ENCODE data around the gene HYAL3.
"Not testable (repeated sequence)": the region's sequence is repeated elsewhere in the genome, so short reads cannot be mapped to it uniquely, and the experiment has no call there.

HYAL3 gene

DNA sequence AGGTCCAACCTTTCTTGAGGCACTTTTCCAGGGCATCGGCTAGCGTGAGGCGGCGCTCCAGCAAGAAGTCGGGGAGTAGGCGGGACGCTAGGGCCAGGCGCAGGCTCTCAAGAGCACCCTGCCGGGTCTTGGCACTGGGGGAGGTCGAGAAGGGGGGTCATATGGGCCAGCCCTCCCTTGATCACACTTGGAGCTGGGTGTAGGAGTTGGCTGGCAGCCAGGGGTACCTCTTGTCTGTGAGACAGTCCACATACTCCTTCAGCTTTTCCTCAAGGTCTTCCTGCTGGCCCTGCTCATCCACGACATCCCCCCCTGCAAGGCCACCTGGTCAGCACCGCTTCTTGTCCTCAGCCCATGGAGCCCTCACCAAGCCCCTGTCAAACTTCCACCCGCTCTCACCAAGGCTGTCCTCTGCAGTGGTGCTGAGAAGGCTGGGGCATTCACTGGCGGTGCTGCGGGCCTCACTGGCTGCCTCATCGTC, 9.0 kb downstream of the HYAL3 start:
- DNase-seq (ENCODE audit: low read depth in 2 of 2), result no peak

GRCh38 chr3:50289130-50289529, 10.1 kb downstream of the HYAL3 start:
- DNase-seq (ENCODE audit: low read depth in 2 of 2), result no peak

DNA sequence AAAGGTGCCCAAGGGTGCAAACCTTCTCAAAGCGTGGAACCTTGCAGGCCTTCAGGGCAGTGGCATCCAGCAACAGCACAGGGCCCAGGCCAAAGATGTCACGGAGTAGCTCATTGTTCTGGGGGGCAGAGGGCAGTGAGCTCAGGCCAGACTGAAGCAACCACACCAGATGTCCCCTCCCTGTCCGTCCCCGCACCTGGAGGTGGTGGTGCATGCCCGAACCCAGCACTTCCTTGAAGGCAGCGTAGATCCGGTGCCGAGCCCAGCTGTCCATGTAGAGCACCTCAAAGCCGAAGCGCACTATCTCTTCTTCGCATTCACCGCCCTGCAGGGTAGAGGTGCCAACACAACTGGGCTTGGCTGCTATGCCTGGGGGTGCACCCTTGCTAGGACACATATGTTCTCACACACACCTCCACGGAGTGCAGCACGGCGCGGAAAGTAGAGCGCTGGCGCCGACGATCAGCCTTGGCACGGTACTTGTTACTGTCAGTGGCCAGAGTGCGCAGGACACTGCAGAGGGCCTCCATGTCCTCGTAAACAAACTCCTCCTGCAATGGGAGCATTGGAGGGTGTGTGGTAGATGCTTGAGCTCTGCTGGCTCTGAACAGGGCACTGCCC, 10.7 kb downstream of the HYAL3 start:
- no peak for DNase-seq (ENCODE audit: low read depth in 2 of 2)

GRCh38 chr3:50287262-50287661, 11.9 kb downstream of the HYAL3 start:
- no peak for DNase-seq (ENCODE audit: low read depth in 2 of 2)

GRCh38 chr3:50286322-50287227, 12.6 kb downstream of the HYAL3 start:
- DNase-seq (ENCODE audit: low read depth in 2 of 2), result no peak

- DNase-seq (ENCODE audit: low read depth in 2 of 2), result not testable (repeated sequence)
Measured at GRCh38 chr3:50284121-50284520, 15.1 kb downstream of the HYAL3 start.

DNA sequence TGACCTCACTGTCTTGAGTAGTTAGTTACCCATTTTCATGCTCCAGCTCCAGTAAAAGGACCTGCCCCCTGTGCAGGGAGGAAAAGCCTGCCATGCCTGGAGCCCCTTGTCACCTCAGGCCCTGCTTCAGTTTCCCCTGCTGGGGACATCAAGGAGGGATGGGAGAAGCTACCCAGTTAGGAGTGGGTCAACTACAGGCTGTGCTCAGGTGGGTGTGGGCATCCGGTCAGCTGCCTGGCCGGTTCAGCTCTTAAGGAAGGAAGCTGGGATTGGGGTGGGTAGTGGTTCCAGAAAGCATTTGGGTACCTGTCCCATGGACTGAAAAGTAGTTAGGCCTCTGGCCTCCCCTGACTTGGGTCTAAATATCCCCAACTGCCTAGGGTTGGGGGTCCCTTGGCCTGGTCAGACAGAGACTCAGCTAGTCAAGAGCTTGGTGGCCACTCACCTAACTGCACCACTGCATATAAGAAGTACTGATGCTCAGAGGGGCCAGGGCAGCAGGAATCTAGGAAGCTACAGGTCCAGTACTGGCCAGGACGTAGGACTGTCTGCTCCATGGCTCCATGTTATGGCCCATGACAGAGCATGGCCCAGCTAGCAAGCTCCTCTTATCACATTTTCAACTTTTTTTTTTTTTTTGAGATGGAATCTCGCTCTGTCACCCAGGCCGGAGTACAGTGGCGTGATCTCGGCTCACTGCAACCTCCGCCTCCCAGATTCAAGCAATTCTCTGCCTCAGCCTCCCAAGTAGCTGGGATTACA, 19.8 kb downstream of the HYAL3 start:
- no peak for DNase-seq (ENCODE audit: low read depth in 2 of 2)

DNA sequence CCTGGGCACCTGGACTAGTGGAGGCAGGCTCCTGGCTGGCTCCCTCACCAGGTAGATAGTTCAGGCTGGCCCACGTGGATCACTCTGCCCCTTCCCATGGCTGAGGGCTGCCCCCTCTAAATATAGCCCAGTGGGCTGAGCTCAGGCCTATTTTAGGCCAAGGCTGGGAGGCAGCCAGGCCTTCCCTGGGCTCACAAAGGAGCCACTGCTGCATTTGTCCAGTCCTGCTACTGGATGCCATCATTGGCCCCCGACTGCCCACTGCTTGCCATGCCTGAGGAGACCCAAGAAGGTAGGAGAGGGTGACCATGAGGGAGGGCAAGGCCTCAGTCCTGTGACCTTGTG, 20.4 kb downstream of the HYAL3 start, which contains the start of gene LSMEM2:
TSS of gene LSMEM2 (plus strand) at position 208 of the 345 bp plus-strand sequence. CDS start at position 235, 27 bp downstream.
- no peak for DNase-seq (ENCODE audit: low read depth in 2 of 2)

DNA sequence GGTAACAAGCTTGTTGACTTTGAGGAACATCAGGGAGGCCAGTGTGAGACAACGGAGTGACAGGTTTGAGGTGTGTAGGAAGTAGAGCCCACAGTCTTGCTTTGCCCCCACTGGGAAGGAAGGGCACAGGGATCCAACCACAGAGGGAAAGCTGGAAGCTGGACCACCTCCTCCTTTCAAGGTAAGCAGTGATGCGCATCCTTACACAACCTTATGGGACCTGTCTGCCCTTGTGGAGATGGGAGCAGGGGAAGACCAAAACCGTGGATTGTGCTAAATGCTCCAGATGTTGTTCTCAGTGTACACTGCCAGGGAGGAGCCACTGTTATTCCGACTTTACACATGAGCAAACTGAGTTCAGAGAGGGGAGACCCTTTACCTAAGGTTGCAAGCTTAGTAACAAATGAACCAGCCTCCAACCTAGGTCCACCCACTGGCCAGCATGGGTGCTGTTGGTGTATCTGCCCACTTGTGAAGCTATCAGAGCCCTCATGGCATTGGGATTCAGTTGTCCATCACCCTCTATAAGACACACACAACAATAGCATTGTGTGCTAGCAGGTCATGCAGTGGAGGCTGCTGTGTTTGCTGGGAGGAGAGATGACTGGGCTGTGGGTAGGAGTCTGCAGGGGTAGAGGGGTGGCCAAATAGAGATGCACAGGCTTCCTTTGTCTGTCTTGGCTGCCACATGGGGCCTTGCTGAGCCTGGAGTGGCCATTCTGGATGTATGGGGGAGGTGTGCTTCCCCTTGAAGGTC, 20.9 kb downstream of the HYAL3 start:
- DNase-seq (ENCODE audit: low read depth in 2 of 2), result no peak

DNA sequence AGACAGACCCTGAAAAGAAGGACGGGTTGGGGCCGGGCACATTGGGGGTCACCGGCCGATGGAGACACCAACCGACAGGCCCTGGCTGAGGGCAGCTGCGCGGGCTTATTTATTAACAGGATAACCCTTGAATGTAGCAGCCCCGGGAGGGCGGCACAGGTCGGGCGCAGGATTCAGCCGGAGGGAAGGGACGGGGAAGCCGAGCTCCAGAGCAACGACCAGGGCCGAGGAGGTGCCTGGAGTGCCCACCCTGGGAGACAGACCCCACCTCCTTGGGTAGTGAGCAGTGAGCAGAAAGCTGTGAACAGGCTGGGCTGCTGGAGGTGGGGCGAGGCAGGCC, 22.5 kb downstream of the HYAL3 start:
- no peak for DNase-seq (ENCODE audit: low read depth in 2 of 2)

DNA sequence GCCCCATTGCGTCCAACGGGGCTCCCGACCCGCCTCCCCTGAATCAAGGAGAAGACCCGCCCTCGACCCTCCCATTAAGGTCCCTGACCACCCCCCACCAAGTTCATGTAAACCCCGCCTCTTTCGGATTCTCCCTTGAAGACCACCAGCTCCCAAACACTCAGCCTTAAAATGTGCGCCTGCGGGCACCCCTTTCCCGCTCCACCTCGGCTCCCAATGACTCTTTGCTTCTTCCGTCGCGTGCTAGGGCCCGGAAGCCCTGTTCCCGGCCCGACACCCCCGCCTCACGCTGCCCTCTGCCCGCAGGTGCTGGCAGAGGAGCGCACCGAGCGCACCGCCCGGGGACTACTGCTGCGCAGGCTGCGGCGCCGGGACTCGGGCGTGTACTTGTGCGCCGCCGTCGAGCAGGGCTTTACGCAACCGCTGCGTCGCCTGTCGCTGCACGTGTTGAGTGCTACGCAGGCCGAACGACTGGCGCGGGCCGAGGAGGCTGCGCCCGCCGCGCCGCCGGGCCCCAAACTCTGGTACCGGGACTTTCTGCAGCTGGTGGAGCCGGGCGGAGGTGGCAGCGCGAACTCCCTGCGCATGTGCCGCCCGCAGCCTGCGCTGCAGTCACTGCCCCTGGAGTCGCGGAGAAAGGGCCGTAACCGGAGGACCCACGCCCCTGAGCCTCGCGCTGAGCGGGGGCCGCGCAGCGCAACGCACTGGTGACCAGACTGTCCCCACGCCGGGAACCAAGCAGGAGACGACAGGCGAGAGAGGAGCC, 23.0 kb downstream of the HYAL3 start:
- no peak for DNase-seq (ENCODE audit: low read depth in 2 of 2)

DNA sequence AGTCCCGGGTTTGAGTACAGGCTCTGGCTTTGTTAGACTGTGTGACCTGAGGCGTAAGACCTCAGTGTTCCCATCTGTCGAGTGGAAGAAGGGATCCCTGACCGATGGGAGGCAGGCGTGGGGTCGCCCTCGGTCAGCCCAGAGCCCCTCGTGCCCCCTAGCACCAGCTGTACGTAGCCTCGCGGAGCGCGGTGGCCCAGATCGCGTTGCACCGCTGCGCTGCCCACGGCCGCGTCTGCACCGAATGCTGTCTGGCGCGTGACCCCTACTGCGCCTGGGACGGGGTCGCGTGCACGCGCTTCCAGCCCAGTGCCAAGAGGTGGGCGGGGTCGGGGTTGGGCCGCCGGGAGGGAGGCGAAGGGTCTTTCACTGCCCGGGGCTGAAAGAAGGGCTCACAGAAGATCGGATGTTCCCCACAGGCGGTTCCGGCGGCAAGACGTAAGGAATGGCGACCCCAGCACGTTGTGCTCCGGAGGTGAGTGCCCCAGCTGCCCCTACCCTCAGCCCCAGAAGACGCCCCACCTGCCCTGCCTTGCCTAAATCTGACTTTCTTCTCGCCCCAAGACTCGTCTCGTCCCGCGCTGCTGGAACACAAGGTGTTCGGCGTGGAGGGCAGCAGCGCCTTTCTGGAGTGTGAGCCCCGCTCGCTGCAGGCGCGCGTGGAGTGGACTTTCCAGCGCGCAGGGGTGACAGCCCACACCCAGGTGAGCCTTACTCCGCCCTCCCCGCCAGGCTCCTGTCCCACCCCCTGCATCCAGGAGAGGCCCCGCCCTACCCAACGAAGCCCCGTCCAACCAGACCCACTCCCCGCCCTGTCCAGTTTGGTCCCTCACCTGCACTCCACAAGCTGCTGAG, 23.8 kb downstream of the HYAL3 start:
- no peak for DNase-seq (ENCODE audit: low read depth in 2 of 2)

GRCh38 chr3:50274371-50275104, 24.7 kb downstream of the HYAL3 start:
- DNase-seq (ENCODE audit: low read depth in 2 of 2), result peak; percentile 65 to 68

- no peak for DNase-seq (ENCODE audit: low read depth in 2 of 2)
Measured at GRCh38 chr3:50273689-50274065, 25.5 kb downstream of the HYAL3 start.

GRCh38 chr3:50272911-50273688, 26.1 kb downstream of the HYAL3 start:
- peak; percentile 79 to 89 for DNase-seq (ENCODE audit: low read depth in 2 of 2)

- DNase-seq (ENCODE audit: low read depth in 2 of 2), result not testable (repeated sequence)
Measured at GRCh38 chr3:50272538-50272910, 26.7 kb downstream of the HYAL3 start.

DNA sequence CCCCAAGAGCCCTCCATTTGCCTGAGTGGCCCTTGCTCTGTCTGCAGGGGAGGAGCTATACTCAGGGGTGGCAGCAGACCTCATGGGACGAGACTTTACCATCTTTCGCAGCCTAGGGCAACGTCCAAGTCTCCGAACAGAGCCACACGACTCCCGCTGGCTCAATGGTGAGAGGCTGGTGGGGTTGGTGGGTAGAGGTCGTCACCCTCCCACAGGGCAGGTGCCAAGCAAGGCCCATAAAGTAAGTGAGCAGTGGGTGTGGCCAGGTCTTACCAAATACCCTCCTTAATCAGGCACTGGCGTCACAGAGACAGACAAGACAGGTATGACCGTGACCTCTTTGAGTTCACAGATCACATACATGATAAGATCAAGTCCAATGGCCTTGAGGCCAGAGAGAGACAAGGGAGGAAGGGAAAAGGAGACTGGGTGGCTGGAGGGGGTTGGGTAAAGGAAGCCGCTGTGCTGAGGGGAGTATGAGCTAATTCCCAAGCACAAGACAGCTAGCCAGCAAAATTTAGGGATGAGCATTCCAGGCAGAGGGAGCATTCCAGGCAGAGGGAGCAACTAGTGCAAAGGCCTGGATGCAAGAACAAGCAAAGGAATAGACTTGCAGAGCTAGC, 27.8 kb downstream of the HYAL3 start:
- DNase-seq (ENCODE audit: low read depth in 2 of 2), result no peak
